GM19023 (cell line): ENCODE data around the gene TRABD2A.

Experiments
- ATAC-seq: cut with Tn5 transposase; IDR thresholded peaks from one replicate; pipeline ENCODE4 v1.9.1; 2021; ENCODE audit warnings: mild to moderate bottlenecking, moderate library complexity; ENCODE audit not compliant: unreplicated experiment

TRABD2A gene

GRCh38 chr2:84856787-84857186, 24.1 kb downstream of the TRABD2A start:
- ATAC-seq, result no peak

GRCh38 chr2:84855731-84856130, 25.2 kb downstream of the TRABD2A start:
- ATAC-seq, result no peak

GRCh38 chr2:84854850-84855249, 26.0 kb downstream of the TRABD2A start:
- no peak for ATAC-seq

- no peak for ATAC-seq
These were observed 29.0 kb downstream of the TRABD2A start for GRCh38 chr2:84851876-84852275.

- no peak for ATAC-seq
These were observed 30.4 kb downstream of the TRABD2A start for GRCh38 chr2:84850471-84850870.

GRCh38 chr2:84849271-84849952, 31.5 kb downstream of the TRABD2A start:
- ATAC-seq, result no peak

GRCh38 chr2:84847326-84848050, 33.4 kb downstream of the TRABD2A start:
- ATAC-seq, result no peak

GRCh38 chr2:84846741-84847142, 34.1 kb downstream of the TRABD2A start:
- ATAC-seq, result no peak

GRCh38 chr2:84846041-84846663, 34.7 kb downstream of the TRABD2A start:
- ATAC-seq, result no peak

- no peak for ATAC-seq
These were observed 36.7 kb downstream of the TRABD2A start for GRCh38 chr2:84844141-84844540.

- no peak for ATAC-seq
These were observed 39.3 kb downstream of the TRABD2A start for GRCh38 chr2:84841577-84841976.

GRCh38 chr2:84840306-84840705, 40.6 kb downstream of the TRABD2A start:
- ATAC-seq, result no peak

GRCh38 chr2:84839851-84840250, 41.0 kb downstream of the TRABD2A start:
- ATAC-seq, result no peak

GRCh38 chr2:84838434-84839145, 42.3 kb downstream of the TRABD2A start:
- no peak for ATAC-seq

- no peak for ATAC-seq
These were observed 44.7 kb downstream of the TRABD2A start for GRCh38 chr2:84836215-84836614.

GRCh38 chr2:84833481-84834150, 47.3 kb downstream of the TRABD2A start:
- no peak for ATAC-seq

- peak; percentile 88 for ATAC-seq
These were observed 48.0 kb downstream of the TRABD2A start for GRCh38 chr2:84832772-84833461.

- no peak for ATAC-seq
These were observed 50.0 kb downstream of the TRABD2A start for GRCh38 chr2:84830758-84831500.

- no peak for ATAC-seq
These were observed 50.8 kb downstream of the TRABD2A start for GRCh38 chr2:84830095-84830494.

GRCh38 chr2:84829693-84830092, 51.2 kb downstream of the TRABD2A start:
- no peak for ATAC-seq
